HFFc6 (cell line): ENCODE data around the gene TRPV2. TPM values are rescaled to one million over a fixed set of nuclear protein-coding genes. Genes with fewer than 3 reads are reported as not detected.

Experiments used
- DNase-seq: peaks from one replicate; pipeline ENCODE4 v3.0.0-alpha.2; 2018
- H3K27ac Mint-ChIP-seq: 2 replicates; pipeline ENCODE4 v1.8.0; 2020; ENCODE audit warnings: mild to moderate bottlenecking, mixed read lengths
- H3K27me3 Mint-ChIP-seq: 2 replicates; pipeline ENCODE4 v1.8.0; 2021; ENCODE audit warnings: mild to moderate bottlenecking, moderate library complexity, mixed read lengths; ENCODE audit not compliant: insufficient read depth
- H3K36me3 Mint-ChIP-seq: 2 replicates; pipeline ENCODE4 v1.8.0; 2021; ENCODE audit warnings: low read depth, mixed read lengths
- H3K4me1 Mint-ChIP-seq: 2 replicates; pipeline ENCODE4 v1.8.0; 2020; ENCODE audit warnings: low read depth, mixed read lengths
- H3K4me3 Mint-ChIP-seq: 2 replicates; pipeline ENCODE4 v1.8.0; 2020; ENCODE audit warnings: mild to moderate bottlenecking, moderate library complexity, mixed read lengths
- H3K9me3 Mint-ChIP-seq: 2 replicates; pipeline ENCODE4 v1.8.0; 2020; ENCODE audit warnings: mild to moderate bottlenecking, mixed read lengths
- total RNA-seq, 6 experiments: library from RNA; stranded (reverse); fragmentation: NEBNext Ultra II Directional; extraction: Animal tissue kit (Norgen Biotek cat#: 25700); gene quantifications; 2 replicates in 1 of 6; 3 replicates in 5 of 6; pipeline ENCODE4 v1.2.3, GENCODE V29; 2021
- TF ChIP-seq, protein P1 (sequence below): fragments of 200-600 bp; sonication (generic); IDR thresholded peaks from 2 replicates; pipeline ENCODE4 v1.5.0; 2021; ENCODE audit warnings: antibody characterized with exemption, mild to moderate bottlenecking

Gene TRPV2
- total RNA-seq, 6 experiments from 2014 or later = 2.9 to 19.5 (median 18.1) TPM

DNA sequence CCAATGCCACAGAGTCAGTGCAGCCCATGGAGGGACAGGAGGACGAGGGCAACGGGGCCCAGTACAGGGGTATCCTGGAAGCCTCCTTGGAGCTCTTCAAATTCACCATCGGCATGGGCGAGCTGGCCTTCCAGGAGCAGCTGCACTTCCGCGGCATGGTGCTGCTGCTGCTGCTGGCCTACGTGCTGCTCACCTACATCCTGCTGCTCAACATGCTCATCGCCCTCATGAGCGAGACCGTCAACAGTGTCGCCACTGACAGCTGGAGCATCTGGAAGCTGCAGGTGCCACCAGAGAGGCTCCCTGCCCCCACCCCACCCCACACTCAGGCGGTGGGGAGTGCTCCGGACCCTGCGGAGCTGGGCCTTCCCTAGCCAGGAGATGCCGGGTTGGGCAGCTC lies 16.6 kb downstream of the TRPV2 start:
- no peaks in the 10 kb centered on the region for H3K4me1 Mint-ChIP-seq
- DNase-seq = no peak
- no peaks in the 10 kb centered on the region for H3K36me3 Mint-ChIP-seq
- peaks cover 2% of the 10 kb centered on the region for H3K27me3 Mint-ChIP-seq
- H3K9me3 Mint-ChIP-seq = no peaks in the 10 kb centered on the region
- TF ChIP-seq, protein P1, sequence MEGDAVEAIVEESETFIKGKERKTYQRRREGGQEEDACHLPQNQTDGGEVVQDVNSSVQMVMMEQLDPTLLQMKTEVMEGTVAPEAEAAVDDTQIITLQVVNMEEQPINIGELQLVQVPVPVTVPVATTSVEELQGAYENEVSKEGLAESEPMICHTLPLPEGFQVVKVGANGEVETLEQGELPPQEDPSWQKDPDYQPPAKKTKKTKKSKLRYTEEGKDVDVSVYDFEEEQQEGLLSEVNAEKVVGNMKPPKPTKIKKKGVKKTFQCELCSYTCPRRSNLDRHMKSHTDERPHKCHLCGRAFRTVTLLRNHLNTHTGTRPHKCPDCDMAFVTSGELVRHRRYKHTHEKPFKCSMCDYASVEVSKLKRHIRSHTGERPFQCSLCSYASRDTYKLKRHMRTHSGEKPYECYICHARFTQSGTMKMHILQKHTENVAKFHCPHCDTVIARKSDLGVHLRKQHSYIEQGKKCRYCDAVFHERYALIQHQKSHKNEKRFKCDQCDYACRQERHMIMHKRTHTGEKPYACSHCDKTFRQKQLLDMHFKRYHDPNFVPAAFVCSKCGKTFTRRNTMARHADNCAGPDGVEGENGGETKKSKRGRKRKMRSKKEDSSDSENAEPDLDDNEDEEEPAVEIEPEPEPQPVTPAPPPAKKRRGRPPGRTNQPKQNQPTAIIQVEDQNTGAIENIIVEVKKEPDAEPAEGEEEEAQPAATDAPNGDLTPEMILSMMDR = no peak
- H3K4me3 Mint-ChIP-seq = no peak overlapping the region
- H3K27ac Mint-ChIP-seq = no peak overlapping the region

DNA sequence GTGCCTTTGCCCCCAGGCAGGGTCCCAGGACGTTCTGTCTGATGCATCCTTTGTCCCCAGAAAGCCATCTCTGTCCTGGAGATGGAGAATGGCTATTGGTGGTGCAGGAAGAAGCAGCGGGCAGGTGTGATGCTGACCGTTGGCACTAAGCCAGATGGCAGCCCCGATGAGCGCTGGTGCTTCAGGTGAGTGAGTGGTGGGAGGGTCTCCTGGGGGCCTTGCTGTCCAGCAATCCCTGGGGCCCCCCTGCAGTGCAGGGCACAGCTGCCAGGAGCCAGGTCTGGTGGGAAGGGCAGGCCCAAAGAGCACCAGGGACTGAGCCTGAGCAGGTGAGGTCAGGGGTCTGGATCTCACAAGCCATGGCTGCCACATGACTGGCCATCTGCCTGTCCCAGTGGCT lies 18.1 kb downstream of the TRPV2 start:
- no peaks in the 10 kb centered on the region for H3K9me3 Mint-ChIP-seq
- DNase-seq = no peak
- H3K4me1 Mint-ChIP-seq = peaks cover 7% of the 10 kb centered on the region
- H3K36me3 Mint-ChIP-seq = no peaks in the 10 kb centered on the region
- H3K4me3 Mint-ChIP-seq = no peak overlapping the region
- peaks cover 2% of the 10 kb centered on the region for H3K27me3 Mint-ChIP-seq
- no peak overlapping the region for H3K27ac Mint-ChIP-seq
- TF ChIP-seq, protein P1 = no peak

GRCh38 chr17:16434662-16435061 lies 19.3 kb downstream of the TRPV2 start:
- DNase-seq = no peak
- Mint-ChIP-seq H3K4me3 (no peak overlapping the region), H3K27me3 (peaks cover 12% of the 10 kb centered on the region), H3K4me1 (peaks cover 9% of the 10 kb centered on the region), H3K27ac (no peak overlapping the region), H3K36me3 (peaks cover 10% of the 10 kb centered on the region), H3K9me3 (peaks cover 10% of the 10 kb centered on the region; the same call in 1 of the 2 replicates)
- TF ChIP-seq, protein P1 = no peak

GRCh38 chr17:16435925-16436886 lies 20.8 kb downstream of the TRPV2 start:
- Mint-ChIP-seq H3K9me3 (peaks cover 10% of the 10 kb centered on the region; the same call in 1 of the 2 replicates), H3K36me3 (peaks cover 26% of the 10 kb centered on the region), H3K4me3 (no peak overlapping the region), H3K27me3 (peaks cover 16% of the 10 kb centered on the region), H3K27ac (no peak overlapping the region), H3K4me1 (peaks cover 24% of the 10 kb centered on the region)
- TF ChIP-seq, protein P1 = no peak
- no peak for DNase-seq

GRCh38 chr17:16437083-16437482 lies 21.7 kb downstream of the TRPV2 start:
- TF ChIP-seq, protein P1 = no peak
- H3K4me3 Mint-ChIP-seq = no peak overlapping the region

More at GRCh38 chr17:16437083-16437482, 21.7 kb downstream of the TRPV2 start:
- Mint-ChIP-seq H3K27me3 (peaks cover 18% of the 10 kb centered on the region), H3K36me3 (peaks cover 34% of the 10 kb centered on the region), H3K4me1 (peaks cover 32% of the 10 kb centered on the region), H3K9me3 (peaks cover 10% of the 10 kb centered on the region; the same call in 1 of the 2 replicates), H3K27ac (peak overlapping the region; percentile 15; the same call in 1 of the 2 replicates)
- DNase-seq = no peak
